Keratinocyte (primary cell): ENCODE measurements around the gene CLPSL2. TPM values are rescaled to one million over a fixed set of nuclear protein-coding genes. Genes with fewer than 3 reads are reported as not detected.

Experiments
- DNase-seq: peaks from one replicate; pipeline ENCODE4 v3.0.0-alpha.2; 2011; ENCODE audit warnings: low read depth, missing footprints, low spot score
- FAIRE-seq: peaks from 2 replicates; lab custom pipeline; 2011; peaks lifted over from hg19 to GRCh38; lab: Jason Lieb, UNC
- H2AFZ ChIP-seq: 2 replicates; pipeline ENCODE4 v1.6.0; 2012; ENCODE audit warnings: low read length, control low read depth, inconsistent platforms; ENCODE audit not compliant: control insufficient read depth
- H3K27ac ChIP-seq: 2 replicates; pipeline ENCODE4 v1.5.1; 2011; ENCODE audit warnings: low read length; ENCODE audit not compliant: control insufficient read depth, insufficient read depth
- H3K27me3 ChIP-seq: 3 replicates; pipeline ENCODE4 v1.6.0; 2011; ENCODE audit warnings: low read length; ENCODE audit not compliant: control insufficient read depth, insufficient read depth; ENCODE audit errors: extremely low read depth
- H3K36me3 ChIP-seq, 2 experiments: 2 replicates in 1 of 2; 3 replicates in 1 of 2; pipeline ENCODE4 v1.5.1; 2011; ENCODE audit warnings: low read length in 2 of 2, mild to moderate bottlenecking in 1 of 2; ENCODE audit not compliant: control insufficient read depth in 2 of 2, insufficient read depth in 2 of 2; ENCODE audit errors: extremely low read depth in 1 of 2
- H3K4me1 ChIP-seq: 3 replicates; pipeline ENCODE4 v1.5.1; 2011; ENCODE audit warnings: low read length; ENCODE audit not compliant: control insufficient read depth, insufficient read depth; ENCODE audit errors: extremely low read depth
- H3K4me2 ChIP-seq: 3 replicates; pipeline ENCODE4 v1.6.0; 2011; ENCODE audit warnings: low read depth, low read length; ENCODE audit not compliant: control insufficient read depth, insufficient read depth; ENCODE audit errors: extremely low read depth
- H3K4me3 ChIP-seq, 3 experiments: fragments of 200-600 bp in 1 of 3; sonication (generic) in 1 of 3; 2 replicates in 2 of 3; 3 replicates in 1 of 3; pipeline ENCODE4 v1.5.1; 2011 to 2016; ENCODE audit warnings: low read length in 3 of 3, mild to moderate bottlenecking in 3 of 3, control low read depth in 2 of 3, inconsistent platforms in 1 of 3, low read depth in 1 of 3, mixed read lengths in 1 of 3, mixed run types in 1 of 3, moderate library complexity in 1 of 3; ENCODE audit not compliant: control insufficient read depth in 2 of 3, insufficient read depth in 2 of 3; ENCODE audit errors: extremely low read depth in 1 of 3
- H3K79me2 ChIP-seq: 2 replicates; pipeline ENCODE4 v1.6.0; 2012; ENCODE audit warnings: low read length; ENCODE audit not compliant: control insufficient read depth, insufficient read depth
- H3K9ac ChIP-seq: 3 replicates; pipeline ENCODE4 v1.6.0; 2011; ENCODE audit warnings: low read length; ENCODE audit not compliant: control insufficient read depth, insufficient read depth; ENCODE audit errors: extremely low read depth
- H3K9me1 ChIP-seq: 3 replicates; pipeline ENCODE4 v1.6.0; 2011; ENCODE audit warnings: low read length; ENCODE audit not compliant: control insufficient read depth, insufficient read depth; ENCODE audit errors: extremely low read depth
- H3K9me3 ChIP-seq: 2 replicates; pipeline ENCODE4 v1.5.1; 2012; ENCODE audit warnings: low read depth, low read length; ENCODE audit not compliant: control insufficient read depth
- H4K20me1 ChIP-seq: 3 replicates; pipeline ENCODE4 v1.6.0; 2011; ENCODE audit warnings: low read length; ENCODE audit not compliant: control insufficient read depth, insufficient read depth; ENCODE audit errors: extremely low read depth
- EZH2 ChIP-seq: IDR thresholded peaks from one replicate; pipeline ENCODE4 v1.6.1; 2012; ENCODE audit warnings: inconsistent platforms, mild to moderate bottlenecking, low read length, moderate library complexity
- dilution Hi-C: fragments of 300-500 bp; cut with MboI; formaldehyde crosslinking; loops from one replicate; pipeline ENCODE4 v1.7.0; 2020; ENCODE audit warnings: low sequenced_read_pairs; ENCODE audit not compliant: extremely low pct_ligation_motif_present
- polyA plus RNA-seq, 5 experiments: library from polyadenylated mRNA; depleted of rRNA in 3 of 5; stranded (reverse) in 3 of 5; stranded (forward) in 1 of 5; unstranded in 1 of 5; fragments of >200 nt; gene quantifications; 1 replicate in 1 of 5; 2 replicates in 3 of 5; 3 replicates in 1 of 5; pipeline versions ENCODE4 v1.2.1 to v1.2.3, GENCODE V29; 2011 to 2012; ENCODE audit warnings: missing spikeins in 2 of 5, low read depth in 1 of 5, low replicate concordance in 1 of 5
- TF ChIP-seq, protein P1 (sequence below), 3 experiments: IDR thresholded peaks in 1 of 3; conservative IDR thresholded peaks in 1 of 3; optimal IDR thresholded peaks in 1 of 3; 2 replicates in 2 of 3; 3 replicates in 1 of 3; pipeline versions ENCODE3 to v1.5.1; 2011; ENCODE audit warnings: low read length in 3 of 3, mild to moderate bottlenecking in 3 of 3, moderate library complexity in 2 of 3, control low read depth in 1 of 3, inconsistent platforms in 1 of 3; ENCODE audit not compliant: insufficient read depth in 2 of 3; ENCODE audit errors: extremely low read depth in 1 of 3

Gene CLPSL2
- polyA plus RNA-seq, 1 donor (not counting 4 experiments of a cell fraction or from before 2014, with no cell fraction given), result not detected

DNA sequence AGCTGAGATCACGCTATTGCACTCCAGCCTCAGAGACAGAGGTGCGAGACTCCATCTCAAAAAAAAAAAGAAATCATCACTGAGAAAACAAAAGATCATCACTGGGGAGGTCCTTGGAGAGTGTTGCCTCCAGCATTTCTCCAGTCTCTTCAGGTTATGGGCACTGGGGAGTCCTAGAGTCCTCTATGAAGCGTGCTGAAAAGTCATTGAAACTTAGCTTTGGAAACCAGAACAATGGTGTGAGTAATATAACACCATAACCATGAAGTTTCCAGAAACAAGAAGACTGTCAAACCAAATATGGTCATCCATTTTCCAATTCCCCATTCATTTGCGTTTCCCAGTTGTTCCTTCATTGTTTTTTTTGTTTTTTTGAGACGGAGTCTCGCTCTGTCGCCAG is 25.8 kb upstream of the CLPSL2 start:
- FAIRE-seq (no peak), DNase-seq (no peak)
- Histone ChIP-seq H3K27me3 (no peaks in the 10 kb centered on the region), H3K9me3 (no peaks in the 10 kb centered on the region), H3K9ac (no peak overlapping the region), H3K4me3 (no peak overlapping the region), H3K79me2 (no peaks in the 10 kb centered on the region), H3K4me2 (no peak overlapping the region), H3K36me3 (no peaks in the 10 kb centered on the region), H4K20me1 (no peaks in the 10 kb centered on the region), H3K9me1 (no peaks in the 10 kb centered on the region), H3K4me1 (no peaks in the 10 kb centered on the region), H2AFZ (no peak overlapping the region), H3K27ac (no peak overlapping the region)
- dilution Hi-C loops, result no loop called here
- TF ChIP-seq, protein P1, sequence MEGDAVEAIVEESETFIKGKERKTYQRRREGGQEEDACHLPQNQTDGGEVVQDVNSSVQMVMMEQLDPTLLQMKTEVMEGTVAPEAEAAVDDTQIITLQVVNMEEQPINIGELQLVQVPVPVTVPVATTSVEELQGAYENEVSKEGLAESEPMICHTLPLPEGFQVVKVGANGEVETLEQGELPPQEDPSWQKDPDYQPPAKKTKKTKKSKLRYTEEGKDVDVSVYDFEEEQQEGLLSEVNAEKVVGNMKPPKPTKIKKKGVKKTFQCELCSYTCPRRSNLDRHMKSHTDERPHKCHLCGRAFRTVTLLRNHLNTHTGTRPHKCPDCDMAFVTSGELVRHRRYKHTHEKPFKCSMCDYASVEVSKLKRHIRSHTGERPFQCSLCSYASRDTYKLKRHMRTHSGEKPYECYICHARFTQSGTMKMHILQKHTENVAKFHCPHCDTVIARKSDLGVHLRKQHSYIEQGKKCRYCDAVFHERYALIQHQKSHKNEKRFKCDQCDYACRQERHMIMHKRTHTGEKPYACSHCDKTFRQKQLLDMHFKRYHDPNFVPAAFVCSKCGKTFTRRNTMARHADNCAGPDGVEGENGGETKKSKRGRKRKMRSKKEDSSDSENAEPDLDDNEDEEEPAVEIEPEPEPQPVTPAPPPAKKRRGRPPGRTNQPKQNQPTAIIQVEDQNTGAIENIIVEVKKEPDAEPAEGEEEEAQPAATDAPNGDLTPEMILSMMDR (optimal IDR thresholded peaks at IDR 0.05 in 1 of 3, IDR thresholded peaks at IDR 0.05 in 1 of 3, conservative IDR thresholded peaks at IDR 0.05 in 1 of 3; ENCODE audit: extremely low read depth in 1 of 3, insufficient read depth in 2 of 3, low read length in 3 of 3), result no peak
- no peak for TF ChIP-seq EZH2

DNA sequence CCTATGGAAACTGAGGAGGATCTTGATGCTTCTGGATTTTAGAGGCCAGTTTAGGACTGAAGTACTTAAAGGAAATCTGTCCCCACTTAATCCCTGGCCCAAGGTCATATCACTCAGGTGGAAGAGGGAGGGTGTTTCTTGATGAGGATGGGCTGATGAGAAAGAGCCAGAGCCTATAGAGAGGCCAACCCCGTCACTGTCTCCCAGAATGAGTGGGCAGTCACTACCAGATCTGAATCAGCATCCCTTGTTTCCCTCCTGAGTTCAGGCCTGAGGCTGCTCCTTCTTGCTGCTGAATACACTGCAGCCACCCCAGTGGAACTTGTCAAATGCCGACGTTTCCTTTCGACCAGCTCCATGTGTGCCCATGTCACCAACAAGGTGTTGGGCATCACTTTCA is 24.8 kb upstream of the CLPSL2 start:
- Histone ChIP-seq H4K20me1 (no peaks in the 10 kb centered on the region), H3K4me1 (no peaks in the 10 kb centered on the region), H3K79me2 (no peaks in the 10 kb centered on the region), H3K9me3 (no peaks in the 10 kb centered on the region), H3K9ac (no peak overlapping the region), H2AFZ (no peak overlapping the region), H3K27me3 (no peaks in the 10 kb centered on the region), H3K4me2 (no peak overlapping the region), H3K9me1 (no peaks in the 10 kb centered on the region), H3K4me3 (no peak overlapping the region), H3K36me3 (no peaks in the 10 kb centered on the region), H3K27ac (no peak overlapping the region)
- no peak for FAIRE-seq
- TF ChIP-seq EZH2, result no peak
- TF ChIP-seq, protein P1 (optimal IDR thresholded peaks at IDR 0.05 in 1 of 3, IDR thresholded peaks at IDR 0.05 in 1 of 3, conservative IDR thresholded peaks at IDR 0.05 in 1 of 3; ENCODE audit: extremely low read depth in 1 of 3, insufficient read depth in 2 of 3, low read length in 3 of 3), result no peak
- DNase-seq, result no peak
- dilution Hi-C loops, result no loop called here
